CD4-positive, alpha-beta T cell (primary cell): ENCODE measurements around the gene SLC34A1. TPM values are rescaled to one million over a fixed set of nuclear protein-coding genes. Genes with fewer than 3 reads are reported as not detected.

Source experiments
- ATAC-seq: fragments of 200-7000 bp; cut with Tn5 transposase; one replicate; pipeline ENCODE4 v1.10.0; 2022; ENCODE audit warnings: mild to moderate bottlenecking; ENCODE audit not compliant: poor library complexity
- CTCF ChIA-PET: fragments of 350-600 bp; sonication (Branson Sonifier 250); formaldehyde crosslinking; loops from one replicate; lab custom pipeline; 2021; ENCODE audit warnings: antibody characterized with exemption, inconsistent platforms; lab: Charles Lee
- POLR2A ChIA-PET: fragments of 350-600 bp; sonication (Branson Sonifier 250); formaldehyde crosslinking; loops from one replicate; lab custom pipeline; 2021; ENCODE audit warnings: antibody characterized with exemption, inconsistent platforms; lab: Charles Lee
- DNase-seq, 14 experiments: peaks; one replicate each; pipeline ENCODE4 v3.0.0-alpha.2; 2013 to 2020; ENCODE audit warnings: mixed read lengths in 2 of 14
- H3K27ac ChIP-seq, 2 donors: one replicate each; pipeline versions ENCODE4 v1.5.1 to v1.7.0; 2013; ENCODE audit warnings: low read length in 2 of 2, low read depth in 1 of 2, mild to moderate bottlenecking in 1 of 2
- H3K27me3 ChIP-seq, 2 experiments: 1 replicate in 1 of 2; 2 replicates in 1 of 2; pipeline versions ENCODE4 v1.6.1 to v1.7.0; 2013; ENCODE audit warnings: low read length in 2 of 2, control low read depth in 1 of 2, mild to moderate bottlenecking in 1 of 2, moderate library complexity in 1 of 2; ENCODE audit not compliant: insufficient read depth in 2 of 2, control insufficient read depth in 1 of 2
- H3K36me3 ChIP-seq: one replicate; pipeline ENCODE4 v1.6.1; 2013; ENCODE audit warnings: low read length, control low read depth; ENCODE audit not compliant: insufficient read depth
- H3K4me1 ChIP-seq: one replicate; pipeline ENCODE4 v1.6.1; 2013; ENCODE audit warnings: low read length, control low read depth; ENCODE audit not compliant: insufficient read depth
- H3K4me3 ChIP-seq: one replicate; pipeline ENCODE4 v1.5.1; 2013; ENCODE audit warnings: mild to moderate bottlenecking, low read length, moderate library complexity
- H3K9me3 ChIP-seq, 2 experiments: 1 replicate in 1 of 2; 2 replicates in 1 of 2; pipeline versions ENCODE4 v1.6.1 to v1.7.0; 2013; ENCODE audit warnings: low read length in 2 of 2, mild to moderate bottlenecking in 2 of 2, control low read depth in 1 of 2, moderate library complexity in 1 of 2; ENCODE audit not compliant: control insufficient read depth in 1 of 2, insufficient read depth in 1 of 2
- H3K27ac Mint-ChIP-seq: one replicate; pipeline ENCODE4 v1.8.0; 2020; ENCODE audit warnings: mixed read lengths
- H3K27me3 Mint-ChIP-seq: one replicate; pipeline ENCODE4 v1.8.0; 2021; ENCODE audit warnings: mixed read lengths
- H3K36me3 Mint-ChIP-seq: one replicate; pipeline ENCODE4 v1.8.0; 2021; ENCODE audit warnings: low read depth, mixed read lengths
- H3K4me1 Mint-ChIP-seq: one replicate; pipeline ENCODE4 v1.8.0; 2021; ENCODE audit warnings: low read depth, mixed read lengths
- H3K4me3 Mint-ChIP-seq: one replicate; pipeline ENCODE4 v1.8.0; 2020; ENCODE audit warnings: mild to moderate bottlenecking, mixed read lengths
- H3K9me3 Mint-ChIP-seq: one replicate; pipeline ENCODE4 v1.8.0; 2020; ENCODE audit warnings: mixed read lengths
- CTCF ChIP-seq: fragments of 200-600 bp; IDR thresholded peaks from one replicate; pipeline ENCODE4 v1.8.0; 2022; ENCODE audit warnings: antibody characterized with exemption, mild to moderate bottlenecking
- intact Hi-C, 2 experiments: fragments of 100-400 bp; cut with DNase I in 1 of 2; cut with micrococcal nuclease in 1 of 2; formaldehyde crosslinking; loops; one replicate each; pipeline versions ENCODE4 v1.15.1 to v1.9.0; 2023 to 2025; cut with DNase I, micrococcal nuclease
- total RNA-seq, 174 experiments: library from RNA in 2 of 174; stranded (reverse) in 2 of 174; gene quantifications; one replicate each; pipeline ENCODE4 v1.2.3 and lab custom pipeline; 2021 to 2026

Gene SLC34A1
- total RNA-seq, 2 experiments from 2014 or later, result not detected

DNA sequence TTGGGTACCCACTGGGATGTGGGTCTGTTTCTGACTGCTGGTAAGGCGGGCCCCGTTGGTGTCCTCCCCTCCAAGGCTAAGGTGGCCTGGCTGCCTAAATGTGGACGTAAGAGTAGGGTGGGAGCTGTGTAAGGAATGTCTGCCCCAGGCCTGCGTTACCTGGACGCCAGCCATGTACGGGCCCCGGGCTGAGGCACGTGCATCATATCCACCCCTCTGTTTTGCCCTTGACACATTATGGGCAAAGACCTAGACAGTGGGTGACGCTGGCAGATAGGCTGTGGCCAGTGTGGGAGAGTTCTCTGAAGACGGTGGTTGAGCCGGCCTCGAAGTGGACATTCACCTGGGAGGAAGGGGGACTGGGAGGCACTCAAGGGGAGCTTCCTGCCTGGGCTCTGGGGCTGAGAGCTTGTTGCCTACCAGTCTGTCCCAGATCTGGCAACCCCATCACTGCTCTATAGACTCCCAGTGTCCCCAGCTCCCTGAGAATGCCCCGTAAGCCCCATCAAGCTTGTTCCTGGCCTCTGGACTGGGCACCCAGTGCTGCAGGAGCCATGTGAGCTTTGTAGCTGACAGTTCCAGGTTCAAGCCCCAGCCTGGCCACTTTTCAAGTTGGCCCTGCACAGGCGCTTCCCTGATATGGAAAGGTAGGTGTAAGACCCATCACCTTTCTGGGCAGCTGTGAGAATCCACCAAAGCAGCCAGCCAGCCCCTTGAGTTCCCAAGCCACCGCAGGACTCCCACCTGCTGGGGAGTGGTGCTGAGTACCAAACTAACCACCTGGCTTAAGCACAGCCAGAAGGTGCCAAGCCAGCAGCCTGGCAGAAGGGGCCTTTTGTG, 59.1 kb downstream of the SLC34A1 start:
- ATAC-seq (no peak), DNase-seq (peak in 2 of 14 experiments; percentile 11 to 38)
- Histone ChIP-seq H3K27ac (peak overlapping the region; percentile 18 to 89), H3K36me3 (peaks cover 45% of the 10 kb centered on the region), H3K4me3 (no peak overlapping the region), H3K27me3 (no peaks in the 10 kb centered on the region), H3K9me3 (no peaks in the 10 kb centered on the region), H3K4me1 (peaks cover 92% of the 10 kb centered on the region)
- peak overlapping the region; percentile 88 for H3K27ac Mint-ChIP-seq
- H3K36me3 Mint-ChIP-seq, result peaks cover 60% of the 10 kb centered on the region
- no peak overlapping the region for H3K4me3 Mint-ChIP-seq
- CTCF ChIA-PET, result interaction anchor here (1.5 to 16.6 kb wide), 4 partner anchors 11 to 53 kb away, joined by 6 to 352 read pairs (median 42); partner anchors contain the start of genes F12 and PFN3
- intact Hi-C loops, result no loop called here
- TF ChIP-seq CTCF, result no peak
- POLR2A ChIA-PET, result interaction anchor here (0.6 to 15.3 kb wide), 6 partner anchors 11 to 87 kb away, joined by 3 to 661 read pairs (median 72); partner anchors contain the start of genes F12, GRK6 and PFN3
- no peaks in the 10 kb centered on the region for H3K9me3 Mint-ChIP-seq
- no peaks in the 10 kb centered on the region for H3K27me3 Mint-ChIP-seq
- H3K4me1 Mint-ChIP-seq, result peaks cover 65% of the 10 kb centered on the region

DNA sequence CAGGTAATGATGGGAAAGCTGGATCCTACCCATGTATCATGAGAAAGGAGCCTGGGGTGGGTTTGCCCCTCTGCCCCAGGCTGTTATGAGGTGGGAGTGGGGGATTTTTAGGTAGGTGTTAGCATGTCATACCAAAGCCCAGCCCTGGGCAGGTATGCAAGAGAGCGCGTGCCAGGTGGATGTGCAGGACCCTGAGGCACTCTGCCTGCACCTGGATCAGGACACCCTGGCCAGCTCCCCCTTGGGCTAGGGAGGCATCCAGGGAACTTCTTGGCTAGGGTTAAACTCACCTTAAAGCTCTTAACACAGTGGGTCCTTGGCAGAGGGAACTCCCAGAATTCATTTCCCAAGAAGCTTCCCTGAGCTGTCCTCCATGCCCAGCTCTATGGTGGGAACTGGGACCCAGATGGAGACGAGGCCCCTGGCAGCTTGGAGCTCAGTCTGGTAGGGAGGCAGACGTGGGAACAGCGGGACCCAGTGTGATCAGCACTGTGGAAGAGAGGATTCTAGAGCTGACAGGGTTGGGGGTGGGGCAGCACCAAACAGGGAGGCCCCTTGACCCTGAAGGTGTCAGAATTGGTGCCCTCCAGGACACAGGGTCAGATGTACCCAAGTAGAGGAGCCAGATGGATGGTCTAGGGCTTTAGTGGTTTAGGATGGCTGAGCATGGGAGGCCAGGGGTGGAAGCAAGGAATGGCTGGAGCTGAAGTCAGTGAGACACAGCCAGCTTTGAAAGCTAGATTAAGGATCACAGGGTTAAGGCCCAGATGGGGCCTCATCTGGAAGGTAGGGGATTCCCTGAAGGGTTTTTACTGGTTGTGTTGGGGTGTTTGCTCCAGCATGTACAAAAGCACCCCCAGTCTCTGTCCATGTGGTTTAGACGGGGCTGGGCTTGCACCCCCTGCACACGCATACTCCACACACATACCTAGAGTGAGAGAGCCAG, 60.1 kb downstream of the SLC34A1 start:
- ATAC-seq, result peak; percentile 24
- H3K27me3 ChIP-seq, result no peaks in the 10 kb centered on the region
- peaks cover 61% of the 10 kb centered on the region for H3K4me1 Mint-ChIP-seq
- POLR2A ChIA-PET, result interaction anchor here (1.1 to 15.3 kb wide), 7 partner anchors 10 to 88 kb away, joined by 3 to 661 read pairs (median 59); partner anchors contain the start of genes F12, GRK6 and PFN3
- H3K4me3 ChIP-seq, result no peak overlapping the region
- H3K9me3 ChIP-seq, result no peaks in the 10 kb centered on the region
- DNase-seq, result peak in 5 of 14 experiments; percentile 29 to 85 (median 30)
- H3K9me3 Mint-ChIP-seq, result no peaks in the 10 kb centered on the region
- H3K4me1 ChIP-seq, result peaks cover 87% of the 10 kb centered on the region
- CTCF ChIA-PET, result interaction anchor here (1.5 to 16.6 kb wide), 5 partner anchors 10 to 75 kb away, joined by 6 to 352 read pairs (median 22); partner anchors contain the start of genes F12 and PFN3
- peak overlapping the region; percentile 88 for H3K27ac Mint-ChIP-seq
- H3K4me3 Mint-ChIP-seq, result peak overlapping the region; percentile 80
- intact Hi-C loops, result loop anchor here (1.0 to 2.0 kb wide), 3 partner anchors 14 to 40 kb away; partner anchors contain the start of gene GRK6 (in 1 of the 2)
- H3K27me3 Mint-ChIP-seq, result no peaks in the 10 kb centered on the region
- peaks cover 37% of the 10 kb centered on the region for H3K36me3 ChIP-seq
- peaks cover 50% of the 10 kb centered on the region for H3K36me3 Mint-ChIP-seq
- H3K27ac ChIP-seq, result peak overlapping the region; percentile 73 to 89
- no peak for TF ChIP-seq CTCF
